Measurements from ENCODE around the gene ZNF649.

The ZNF649 gene

GRCh38 chr19:51904331-51905165, at the start of gene ZNF649:
Gene ZNF649, minus strand, starts transcription at chr19:51905017. Its CDS starts 4,910 bp downstream, at chr19:51900107.
- TF ChIP-seq EZH2phosphoT487 (IDR thresholded peaks at IDR 0.05; ENCODE audit: borderline replicate concordance, low read length): no peak
- TF ChIP-seq CTCF (IDR thresholded peaks at IDR 0.05; ENCODE audit: low read depth, low read length, poor library complexity, severe bottlenecking): no peak
- no peaks in the 10 kb centered on the region for H3F3A ChIP-seq (ENCODE audit: control insufficient read depth, insufficient read depth)
- H3K4me1 ChIP-seq (ENCODE audit: control insufficient read depth, low read length): 0 out of 2 replicates have a peak, but pooled peaks cover 3% of the 10 kb centered on the region
- H3K9me3 ChIP-seq (ENCODE audit: control insufficient read depth, insufficient read depth, low read length): peaks cover 23% of the 10 kb centered on the region
- no peaks in the 10 kb centered on the region for H3K9me2 ChIP-seq (replicated peaks; ENCODE audit: control insufficient read depth, low read length)
- no peaks in the 10 kb centered on the region for H4K20me1 ChIP-seq (ENCODE audit: control insufficient read depth, insufficient read depth, low read depth, low read length)
- H3K36me3 ChIP-seq (ENCODE audit: control insufficient read depth, low read length): no peaks in the 10 kb centered on the region
- peak within 1 kb of the TSS; percentile 36 for H3K4me2 ChIP-seq (ENCODE audit: low read length)
- H3K27me3 ChIP-seq (ENCODE audit: control insufficient read depth, low read length): no peaks in the 10 kb centered on the region
- peak within 1 kb of the TSS; percentile 61 for H3K4me3 ChIP-seq (ENCODE audit: low read length)
- H3K27ac ChIP-seq (ENCODE audit: low read depth, low read length): no peak within 1 kb of the TSS
- H3K79me2 ChIP-seq (ENCODE audit: control insufficient read depth, low read length): no peaks in the 10 kb centered on the region

GRCh38 chr19:51948975-51949374, 44.2 kb upstream of the ZNF649 start:
- H3K27ac ChIP-seq (ENCODE audit: low read depth, low read length): no peak overlapping the region
- no peaks in the 10 kb centered on the region for H3K79me2 ChIP-seq (ENCODE audit: control insufficient read depth, low read length)
- peaks cover 30% of the 10 kb centered on the region for H3K9me3 ChIP-seq (ENCODE audit: control insufficient read depth, insufficient read depth, low read length)
- H3K4me1 ChIP-seq (ENCODE audit: control insufficient read depth, low read length): no peaks in the 10 kb centered on the region
- no peak overlapping the region for H3K4me2 ChIP-seq (ENCODE audit: low read length)
- no peak for TF ChIP-seq CTCF (IDR thresholded peaks at IDR 0.05; ENCODE audit: low read depth, low read length, poor library complexity, severe bottlenecking)
- TF ChIP-seq EZH2phosphoT487 (IDR thresholded peaks at IDR 0.05; ENCODE audit: borderline replicate concordance, low read length): no peak
- H3F3A ChIP-seq (ENCODE audit: control insufficient read depth, insufficient read depth): no peaks in the 10 kb centered on the region
- H4K20me1 ChIP-seq (ENCODE audit: control insufficient read depth, insufficient read depth, low read depth, low read length): no peaks in the 10 kb centered on the region
- H3K9me2 ChIP-seq (replicated peaks; ENCODE audit: control insufficient read depth, low read length): no peaks in the 10 kb centered on the region
- H3K36me3 ChIP-seq (ENCODE audit: control insufficient read depth, low read length): peaks cover 13% of the 10 kb centered on the region
- no peaks in the 10 kb centered on the region for H3K27me3 ChIP-seq (ENCODE audit: control insufficient read depth, low read length)
- no peak overlapping the region for H3K4me3 ChIP-seq (ENCODE audit: low read length)

GRCh38 chr19:51946602-51947001, 41.8 kb upstream of the ZNF649 start:
- Histone ChIP-seq H3K4me1 (ENCODE audit: control insufficient read depth, low read length) (no peaks in the 10 kb centered on the region), H3F3A (ENCODE audit: control insufficient read depth, insufficient read depth) (no peaks in the 10 kb centered on the region), H3K4me3 (ENCODE audit: low read length) (no peak overlapping the region), H3K27ac (ENCODE audit: low read depth, low read length) (no peak overlapping the region), H3K27me3 (ENCODE audit: control insufficient read depth, low read length) (no peaks in the 10 kb centered on the region), H3K4me2 (ENCODE audit: low read length) (no peak overlapping the region), H3K9me2 (replicated peaks; ENCODE audit: control insufficient read depth, low read length) (no peaks in the 10 kb centered on the region), H4K20me1 (ENCODE audit: control insufficient read depth, insufficient read depth, low read depth, low read length) (no peaks in the 10 kb centered on the region), H3K79me2 (ENCODE audit: control insufficient read depth, low read length) (no peaks in the 10 kb centered on the region), H3K36me3 (ENCODE audit: control insufficient read depth, low read length) (peaks cover 21% of the 10 kb centered on the region), H3K9me3 (ENCODE audit: control insufficient read depth, insufficient read depth, low read length) (peaks cover 34% of the 10 kb centered on the region)
- no peak for TF ChIP-seq EZH2phosphoT487 (IDR thresholded peaks at IDR 0.05; ENCODE audit: borderline replicate concordance, low read length)
- TF ChIP-seq CTCF (IDR thresholded peaks at IDR 0.05; ENCODE audit: low read depth, low read length, poor library complexity, severe bottlenecking): no peak
